ENCODE results near the gene OR52M1. TPM values are rescaled to one million over a fixed set of nuclear protein-coding genes. Genes with fewer than 3 reads are reported as not detected.

The OR52M1 gene, protein sequence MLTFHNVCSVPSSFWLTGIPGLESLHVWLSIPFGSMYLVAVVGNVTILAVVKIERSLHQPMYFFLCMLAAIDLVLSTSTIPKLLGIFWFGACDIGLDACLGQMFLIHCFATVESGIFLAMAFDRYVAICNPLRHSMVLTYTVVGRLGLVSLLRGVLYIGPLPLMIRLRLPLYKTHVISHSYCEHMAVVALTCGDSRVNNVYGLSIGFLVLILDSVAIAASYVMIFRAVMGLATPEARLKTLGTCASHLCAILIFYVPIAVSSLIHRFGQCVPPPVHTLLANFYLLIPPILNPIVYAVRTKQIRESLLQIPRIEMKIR
- total RNA-seq: not detected

DNA sequence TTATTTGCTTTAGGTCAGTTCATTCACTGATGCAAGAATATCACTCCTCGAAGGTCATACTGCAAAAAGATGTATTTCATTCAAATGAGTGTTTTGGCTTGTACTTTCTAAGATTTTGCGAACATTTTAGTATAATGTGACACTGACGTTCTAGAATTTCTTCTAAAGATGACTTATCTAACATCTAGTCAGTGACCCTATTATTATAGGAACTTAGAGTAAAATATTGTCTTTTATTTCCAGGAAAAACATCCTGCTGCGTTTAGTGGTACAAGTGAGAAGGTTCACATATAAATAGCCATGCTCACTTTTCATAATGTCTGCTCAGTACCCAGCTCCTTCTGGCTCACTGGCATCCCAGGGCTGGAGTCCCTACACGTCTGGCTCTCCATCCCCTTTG, at the start of gene OR52M1:
TSS of gene OR52M1 (plus strand) at position 301 of the 400 bp plus-strand sequence. CDS start at position 301, 0 bp downstream.
- intact Hi-C loops (cut with DNase I): loop anchor here (5.0 kb wide), 1 partner anchor 358 kb away; no protein-coding TSS in a partner anchor
- DNase-seq: no peak
- Histone ChIP-seq H3K36me3 (no peaks in the 10 kb centered on the region), H3K27ac (no peak within 1 kb of the TSS), H3K4me3 (replicated peaks in 1 of 3) (no peak within 1 kb of the TSS), H3K4me1 (no peaks in the 10 kb centered on the region), H3K27me3 (no peaks in the 10 kb centered on the region), H3K9me3 (no peaks in the 10 kb centered on the region)
- TF ChIP-seq, protein P1, sequence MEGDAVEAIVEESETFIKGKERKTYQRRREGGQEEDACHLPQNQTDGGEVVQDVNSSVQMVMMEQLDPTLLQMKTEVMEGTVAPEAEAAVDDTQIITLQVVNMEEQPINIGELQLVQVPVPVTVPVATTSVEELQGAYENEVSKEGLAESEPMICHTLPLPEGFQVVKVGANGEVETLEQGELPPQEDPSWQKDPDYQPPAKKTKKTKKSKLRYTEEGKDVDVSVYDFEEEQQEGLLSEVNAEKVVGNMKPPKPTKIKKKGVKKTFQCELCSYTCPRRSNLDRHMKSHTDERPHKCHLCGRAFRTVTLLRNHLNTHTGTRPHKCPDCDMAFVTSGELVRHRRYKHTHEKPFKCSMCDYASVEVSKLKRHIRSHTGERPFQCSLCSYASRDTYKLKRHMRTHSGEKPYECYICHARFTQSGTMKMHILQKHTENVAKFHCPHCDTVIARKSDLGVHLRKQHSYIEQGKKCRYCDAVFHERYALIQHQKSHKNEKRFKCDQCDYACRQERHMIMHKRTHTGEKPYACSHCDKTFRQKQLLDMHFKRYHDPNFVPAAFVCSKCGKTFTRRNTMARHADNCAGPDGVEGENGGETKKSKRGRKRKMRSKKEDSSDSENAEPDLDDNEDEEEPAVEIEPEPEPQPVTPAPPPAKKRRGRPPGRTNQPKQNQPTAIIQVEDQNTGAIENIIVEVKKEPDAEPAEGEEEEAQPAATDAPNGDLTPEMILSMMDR (IDR thresholded peaks at IDR 0.05): no peak
- no peak for TF ChIP-seq POLR2A (IDR thresholded peaks at IDR 0.05)
- WGBS, 2 donors: 84 to 86% methylated on average over 5 of the region's 5 CpGs

DNA sequence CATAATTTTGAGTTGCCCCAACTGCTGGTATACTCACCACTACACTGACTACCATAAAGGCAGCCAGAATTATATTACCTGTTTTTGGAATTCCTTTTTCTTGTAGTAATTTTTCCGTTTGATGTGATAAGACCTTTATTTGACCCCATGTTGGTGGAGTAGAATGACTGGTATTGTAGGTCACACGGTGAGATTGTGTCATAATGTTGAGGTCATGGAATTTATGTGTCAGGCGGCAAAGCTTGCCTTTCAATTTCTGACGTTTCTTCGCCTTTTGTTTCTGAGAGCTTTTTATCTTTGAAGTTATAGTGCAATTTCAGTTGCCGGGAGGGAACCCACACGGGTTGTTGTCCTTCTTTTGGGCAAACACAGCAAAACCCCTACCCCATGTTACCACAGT, 49.5 kb upstream of the OR52M1 start:
- Histone ChIP-seq H3K9me3 (no peaks in the 10 kb centered on the region), H3K4me3 (replicated peaks in 1 of 3) (no peak overlapping the region), H3K4me1 (peaks cover 4 to 10% of the 10 kb centered on the region in 2 donors), H3K27ac (no peak overlapping the region), H3K27me3 (no peaks in the 10 kb centered on the region), H3K36me3 (no peaks in the 10 kb centered on the region)
- 77% methylated on average over 7 of the region's 7 CpGs for WGBS, 2 donors
- no peak for DNase-seq
- TF ChIP-seq, protein P1 (IDR thresholded peaks at IDR 0.05): no peak
- no peak for TF ChIP-seq POLR2A (IDR thresholded peaks at IDR 0.05)
- intact Hi-C loops (cut with DNase I): no loop called here

DNA sequence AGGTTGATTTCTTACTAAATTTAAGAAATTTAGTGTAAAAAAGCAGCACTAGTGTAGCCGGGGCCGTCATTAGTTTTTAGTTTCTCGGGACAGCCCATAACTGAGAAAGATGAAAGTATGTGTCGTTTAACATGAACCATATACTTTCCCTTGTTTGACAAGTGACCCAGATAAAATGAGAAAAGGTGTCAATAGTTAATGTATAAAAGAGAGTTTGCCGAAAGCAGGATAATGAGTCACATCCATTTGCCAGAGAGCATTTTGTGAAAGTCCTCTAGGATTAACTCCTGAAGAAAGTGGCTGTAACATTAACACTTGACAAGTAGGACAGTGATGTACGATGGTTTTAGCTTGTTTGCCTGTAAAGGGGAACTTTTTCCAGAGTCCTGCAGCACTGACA, 49.0 kb upstream of the OR52M1 start:
- Histone ChIP-seq H3K27ac (no peak overlapping the region), H3K36me3 (no peaks in the 10 kb centered on the region), H3K4me3 (replicated peaks in 1 of 3) (no peak overlapping the region), H3K4me1 (peaks cover 4 to 10% of the 10 kb centered on the region in 2 donors), H3K9me3 (no peaks in the 10 kb centered on the region), H3K27me3 (no peaks in the 10 kb centered on the region)
- intact Hi-C loops (cut with DNase I): no loop called here
- no peak for TF ChIP-seq POLR2A (IDR thresholded peaks at IDR 0.05)
- TF ChIP-seq, protein P1 (IDR thresholded peaks at IDR 0.05): no peak
- no peak for DNase-seq
- 74% methylated on average over 6 of the region's 6 CpGs for WGBS, 2 donors

DNA sequence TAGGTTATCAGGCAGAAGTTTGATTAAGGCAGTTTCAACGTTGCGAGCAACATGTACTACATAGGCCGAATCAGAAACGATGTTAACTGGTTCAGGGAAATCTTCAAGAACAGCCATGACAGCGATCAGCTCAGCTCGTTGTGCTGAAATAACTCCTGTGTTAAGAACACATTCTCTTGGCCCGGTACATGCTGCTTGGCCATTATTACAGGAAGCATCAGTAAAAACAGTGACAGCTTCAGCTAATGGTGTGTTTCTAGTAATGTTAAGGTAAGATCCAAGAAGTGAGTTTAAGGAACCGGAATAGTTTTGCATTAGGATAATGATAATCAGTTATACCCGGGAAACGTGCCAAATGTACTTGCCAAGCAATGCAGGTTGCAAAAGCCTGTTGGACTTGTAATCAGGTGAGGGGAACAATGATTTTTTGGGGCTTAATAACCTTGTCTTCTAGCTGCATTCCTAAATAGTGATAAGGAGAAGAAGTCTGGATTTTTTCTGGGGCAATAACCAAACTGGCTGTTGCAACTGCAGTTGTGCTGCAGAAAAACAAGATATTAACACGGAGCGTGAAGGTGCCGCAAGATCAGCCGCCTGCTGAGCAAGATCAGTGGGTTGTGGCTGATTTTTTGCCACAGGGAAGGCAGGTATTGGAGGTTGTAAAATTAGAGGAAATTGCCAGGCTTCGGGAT, 48.3 kb upstream of the OR52M1 start:
- H3K9me3 ChIP-seq: no peaks in the 10 kb centered on the region
- no peak overlapping the region for H3K4me3 ChIP-seq (replicated peaks in 1 of 3)
- H3K27me3 ChIP-seq: no peaks in the 10 kb centered on the region
- no peaks in the 10 kb centered on the region for H3K36me3 ChIP-seq
- WGBS, 2 donors: 30 to 42% methylated on average over 15 of the region's 15 CpGs
- no peak for TF ChIP-seq POLR2A (IDR thresholded peaks at IDR 0.05)
- TF ChIP-seq, protein P1 (IDR thresholded peaks at IDR 0.05): no peak
- peak; percentile 15 to 33 for DNase-seq
- intact Hi-C loops (cut with DNase I): no loop called here
- no peak overlapping the region for H3K27ac ChIP-seq
- peaks cover 4 to 10% of the 10 kb centered on the region in 2 donors for H3K4me1 ChIP-seq

DNA sequence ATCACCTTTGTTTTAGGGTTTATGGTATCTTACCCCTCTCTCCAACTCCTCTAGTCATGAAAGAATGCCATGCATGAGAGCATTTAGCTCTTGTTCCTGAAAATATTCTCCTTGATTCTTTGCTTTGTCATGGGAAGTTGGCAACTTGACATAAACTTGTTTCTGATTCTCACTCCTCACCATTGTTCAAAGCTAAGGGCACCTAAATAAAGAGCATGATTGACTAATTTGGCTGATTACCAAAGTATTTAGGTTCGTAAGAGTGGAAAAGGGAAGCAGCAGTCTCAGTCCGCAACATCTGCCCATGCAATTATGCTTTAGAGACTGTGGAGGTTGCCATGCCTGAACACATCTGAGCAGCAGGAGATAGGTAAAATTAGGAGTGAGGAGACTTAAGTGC, 36.1 kb upstream of the OR52M1 start:
- peaks cover 9 to 15% of the 10 kb centered on the region in 2 donors for H3K4me1 ChIP-seq
- H3K36me3 ChIP-seq: no peaks in the 10 kb centered on the region
- 16 to 27% methylated on average over 2 of the region's 2 CpGs for WGBS, 2 donors
- intact Hi-C loops (cut with DNase I): no loop called here
- H3K9me3 ChIP-seq: no peaks in the 10 kb centered on the region
- DNase-seq: no peak
- H3K27me3 ChIP-seq: no peaks in the 10 kb centered on the region
- no peak overlapping the region for H3K4me3 ChIP-seq (replicated peaks in 1 of 3)
- no peak for TF ChIP-seq POLR2A (IDR thresholded peaks at IDR 0.05)
- TF ChIP-seq, protein P1 (IDR thresholded peaks at IDR 0.05): no peak
- H3K27ac ChIP-seq: no peak overlapping the region

Data from thyroid gland (tissue), 4 donors.